Esophagus squamous epithelium (tissue), 5 donors: ENCODE results near the gene CACNA2D3. TPM values are rescaled to one million over a fixed set of nuclear protein-coding genes. Genes with fewer than 3 reads are reported as not detected.

ENCODE experiments used
- DNase-seq: peaks from one replicate; lab custom pipeline; 2025; lab: John Stamatoyannopoulos, UW
- H3K27ac ChIP-seq, 4 donors: fragments of 200-600 bp; sonication (generic); one replicate each; pipeline ENCODE4 v1.5.1; 2016 to 2019; ENCODE audit warnings: mild to moderate bottlenecking in 1 of 4
- H3K27me3 ChIP-seq, 4 donors: fragments of 200-600 bp; sonication (generic); 1 replicate in 3 of 4; 2 replicates in 1 of 4; pipeline versions ENCODE4 v1.5.1 to v1.6.0; 2017 to 2021; ENCODE audit warnings: antibody characterized with exemption in 1 of 4
- H3K36me3 ChIP-seq, 3 donors: fragments of 200-600 bp; sonication (generic); one replicate each; pipeline ENCODE4 v1.5.1; 2016 to 2019
- H3K4me1 ChIP-seq, 3 donors: fragments of 200-600 bp; sonication (generic); one replicate each; pipeline ENCODE4 v1.5.1; 2017 to 2019
- H3K4me3 ChIP-seq, 4 donors: fragments of 200-600 bp; sonication (generic); 1 replicate in 3 of 4; 2 replicates in 1 of 4; pipeline ENCODE4 v1.5.1; 2016 to 2019; ENCODE audit warnings: mild to moderate bottlenecking in 2 of 4, moderate library complexity in 1 of 4
- H3K9me3 ChIP-seq, 3 donors: fragments of 200-600 bp; sonication (generic); one replicate each; pipeline ENCODE4 v1.5.1; 2016 to 2019
- POLR2A ChIP-seq, 4 donors: fragments of 450-650 bp; IDR thresholded peaks; one replicate each; pipeline ENCODE4 v1.6.1; 2017; ENCODE audit warnings: antibody characterized with exemption in 4 of 4, mild to moderate bottlenecking in 4 of 4, moderate library complexity in 3 of 4
- WGBS, 2 donors: methylation state at CpG; one replicate each; pipeline ENCODE4 v1.1.5; 2018; 5-methylcytosine and 5-hydroxymethylcytosine counted together
- intact Hi-C: fragments of 100-400 bp; cut with DNase I; formaldehyde crosslinking; loops from one replicate; pipeline ENCODE4 v1.15.0; 2022
- total RNA-seq, 4 donors: library from RNA; depleted of rRNA; stranded (reverse); fragments of >200 nt; gene quantifications; one replicate each; pipeline ENCODE4 v1.1.0, GENCODE V29; 2016
- TF ChIP-seq, protein P1 (sequence below), 6 experiments: fragments of 450-650 bp in 4 of 6; fragments of 200-600 bp in 2 of 6; sonication (generic) in 2 of 6; IDR thresholded peaks; one replicate each; pipeline ENCODE4 v1.5.1; 2016 to 2019; ENCODE audit warnings: antibody characterized with exemption in 6 of 6, mild to moderate bottlenecking in 4 of 6, moderate library complexity in 4 of 6
- donor health status: DM: yes; HTN: yes; CAD: no.

Gene CACNA2D3
- total RNA-seq, 4 donors from 2014 or later: 1.2 to 7.1 (median 5.1) TPM

DNA sequence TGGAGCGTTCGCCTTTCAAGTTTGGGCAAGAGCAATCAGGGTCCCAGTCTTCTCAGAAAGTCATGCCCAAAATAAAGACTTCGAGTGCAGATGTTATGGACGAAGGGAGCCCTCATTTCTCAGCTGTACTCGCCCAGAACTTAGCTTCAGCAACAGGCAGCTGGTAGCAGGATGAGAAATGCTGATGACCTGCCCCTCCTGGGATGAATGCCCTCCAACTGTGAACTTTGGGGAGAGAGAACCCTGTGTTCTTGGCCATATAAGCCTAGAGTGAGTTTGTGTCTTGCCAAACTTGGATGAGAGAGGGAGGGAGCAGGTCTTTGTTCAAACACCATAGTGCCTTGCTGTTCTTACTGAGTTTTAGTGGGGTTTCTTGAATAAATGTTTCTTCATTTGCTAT lies 405.2 kb downstream of the CACNA2D3 start:
- intact Hi-C loops: no loop called here
- 76 to 85% methylated on average over 3 to 4 of the region's 5 CpGs for WGBS, 2 donors
- Histone ChIP-seq H3K27ac (no peak overlapping the region), H3K36me3 (no peaks in the 10 kb centered on the region), H3K4me3 (no peak overlapping the region), H3K27me3 (no peaks in the 10 kb centered on the region), H3K4me1 (peaks cover 0 to 8% (median 0%) of the 10 kb centered on the region in 3 donors), H3K9me3 (peaks cover 0 to 17% (median 3%) of the 10 kb centered on the region in 3 donors)
- TF ChIP-seq, protein P1, sequence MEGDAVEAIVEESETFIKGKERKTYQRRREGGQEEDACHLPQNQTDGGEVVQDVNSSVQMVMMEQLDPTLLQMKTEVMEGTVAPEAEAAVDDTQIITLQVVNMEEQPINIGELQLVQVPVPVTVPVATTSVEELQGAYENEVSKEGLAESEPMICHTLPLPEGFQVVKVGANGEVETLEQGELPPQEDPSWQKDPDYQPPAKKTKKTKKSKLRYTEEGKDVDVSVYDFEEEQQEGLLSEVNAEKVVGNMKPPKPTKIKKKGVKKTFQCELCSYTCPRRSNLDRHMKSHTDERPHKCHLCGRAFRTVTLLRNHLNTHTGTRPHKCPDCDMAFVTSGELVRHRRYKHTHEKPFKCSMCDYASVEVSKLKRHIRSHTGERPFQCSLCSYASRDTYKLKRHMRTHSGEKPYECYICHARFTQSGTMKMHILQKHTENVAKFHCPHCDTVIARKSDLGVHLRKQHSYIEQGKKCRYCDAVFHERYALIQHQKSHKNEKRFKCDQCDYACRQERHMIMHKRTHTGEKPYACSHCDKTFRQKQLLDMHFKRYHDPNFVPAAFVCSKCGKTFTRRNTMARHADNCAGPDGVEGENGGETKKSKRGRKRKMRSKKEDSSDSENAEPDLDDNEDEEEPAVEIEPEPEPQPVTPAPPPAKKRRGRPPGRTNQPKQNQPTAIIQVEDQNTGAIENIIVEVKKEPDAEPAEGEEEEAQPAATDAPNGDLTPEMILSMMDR (IDR thresholded peaks at IDR 0.05): no peak
- no peak for TF ChIP-seq POLR2A (IDR thresholded peaks at IDR 0.05)
- no peak for DNase-seq

DNA sequence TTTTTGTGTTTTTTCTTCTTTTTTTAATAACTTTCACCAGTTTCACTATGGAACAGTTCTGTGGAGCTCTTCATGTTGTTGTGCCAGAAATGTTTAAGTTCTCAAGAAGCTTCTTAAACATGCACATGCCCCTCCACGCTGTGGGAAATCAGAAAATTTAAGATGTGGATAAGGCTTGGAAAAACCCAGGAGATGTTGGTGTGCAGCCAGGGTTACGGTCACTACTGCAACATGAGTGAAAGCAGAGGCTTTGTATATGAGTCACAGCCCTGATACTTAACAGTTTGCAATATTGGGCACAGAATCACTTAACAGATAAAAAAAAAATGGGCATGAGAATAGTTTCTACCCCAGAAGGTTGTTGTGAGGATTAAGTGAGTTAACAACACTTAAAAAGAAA lies 405.6 kb downstream of the CACNA2D3 start:
- H3K27ac ChIP-seq: no peak overlapping the region
- H3K9me3 ChIP-seq: peaks cover 0 to 17% (median 3%) of the 10 kb centered on the region in 3 donors
- 41 to 43% methylated on average over 2 of the region's 2 CpGs for WGBS, 2 donors
- no peaks in the 10 kb centered on the region for H3K27me3 ChIP-seq
- intact Hi-C loops: no loop called here
- no peak for DNase-seq
- TF ChIP-seq, protein P1 (IDR thresholded peaks at IDR 0.05): no peak
- TF ChIP-seq POLR2A (IDR thresholded peaks at IDR 0.05): no peak
- no peaks in the 10 kb centered on the region for H3K36me3 ChIP-seq
- no peak overlapping the region for H3K4me3 ChIP-seq
- H3K4me1 ChIP-seq: peaks cover 0 to 8% (median 0%) of the 10 kb centered on the region in 3 donors

DNA sequence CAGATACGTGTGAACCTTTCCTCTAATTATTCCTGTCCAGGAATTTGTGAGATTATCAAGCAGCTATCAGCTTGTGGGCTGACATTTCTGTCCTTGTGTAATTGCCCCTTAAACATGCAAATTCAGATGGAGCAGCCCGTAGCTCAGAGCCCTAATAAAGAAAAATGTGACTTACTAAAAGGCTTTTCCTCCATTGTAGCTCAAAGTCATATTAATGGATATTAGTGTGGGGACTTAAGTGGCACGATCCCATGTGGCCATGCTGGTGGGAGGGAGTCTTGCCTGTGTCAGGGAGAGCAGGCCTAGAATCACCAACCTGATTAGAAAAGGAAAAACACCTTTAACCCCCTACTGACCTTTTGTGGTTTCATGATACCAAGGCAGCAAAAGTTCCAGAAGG lies 406.3 kb downstream of the CACNA2D3 start:
- WGBS, 2 donors: 69 to 73% methylated on average over 3 of the region's 3 CpGs
- Histone ChIP-seq H3K27me3 (no peaks in the 10 kb centered on the region), H3K4me1 (peaks cover 0 to 8% (median 0%) of the 10 kb centered on the region in 3 donors), H3K4me3 (no peak overlapping the region), H3K9me3 (peaks cover 0 to 17% (median 3%) of the 10 kb centered on the region in 3 donors), H3K36me3 (no peaks in the 10 kb centered on the region), H3K27ac (no peak overlapping the region)
- TF ChIP-seq, protein P1 (IDR thresholded peaks at IDR 0.05): no peak
- TF ChIP-seq POLR2A (IDR thresholded peaks at IDR 0.05): no peak
- intact Hi-C loops: no loop called here
- no peak for DNase-seq

DNA sequence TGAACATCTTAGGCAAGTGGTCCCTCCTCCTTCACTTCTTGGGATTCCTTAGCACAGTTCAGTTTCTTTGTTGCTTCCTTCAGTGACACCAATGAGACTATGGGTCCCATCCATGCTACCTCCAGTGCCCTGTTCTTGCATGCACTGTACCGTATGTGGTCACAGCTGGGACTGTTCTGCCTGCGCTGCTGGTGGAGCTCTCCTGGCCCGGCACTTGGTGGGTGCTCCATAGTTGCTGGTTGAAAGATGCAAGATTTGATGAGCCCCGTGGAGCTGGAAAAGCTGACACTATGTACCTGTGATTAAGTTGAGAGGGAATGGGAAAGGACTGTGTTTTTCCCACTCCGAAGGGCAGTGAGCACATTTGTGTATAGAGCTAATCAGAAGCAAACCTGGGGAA lies 407.7 kb downstream of the CACNA2D3 start:
- no peak for DNase-seq
- no peak overlapping the region for H3K27ac ChIP-seq
- H3K27me3 ChIP-seq: no peaks in the 10 kb centered on the region
- WGBS, 2 donors: 50 to 97% methylated on average over 1 to 3 of the region's 5 CpGs
- H3K4me1 ChIP-seq: peaks cover 0 to 8% (median 0%) of the 10 kb centered on the region in 3 donors
- H3K36me3 ChIP-seq: no peaks in the 10 kb centered on the region
- H3K4me3 ChIP-seq: no peak overlapping the region
- no peak for TF ChIP-seq POLR2A (IDR thresholded peaks at IDR 0.05)
- TF ChIP-seq, protein P1 (IDR thresholded peaks at IDR 0.05): no peak
- intact Hi-C loops: no loop called here
- H3K9me3 ChIP-seq: peaks cover 0 to 16% (median 3%) of the 10 kb centered on the region in 3 donors

DNA sequence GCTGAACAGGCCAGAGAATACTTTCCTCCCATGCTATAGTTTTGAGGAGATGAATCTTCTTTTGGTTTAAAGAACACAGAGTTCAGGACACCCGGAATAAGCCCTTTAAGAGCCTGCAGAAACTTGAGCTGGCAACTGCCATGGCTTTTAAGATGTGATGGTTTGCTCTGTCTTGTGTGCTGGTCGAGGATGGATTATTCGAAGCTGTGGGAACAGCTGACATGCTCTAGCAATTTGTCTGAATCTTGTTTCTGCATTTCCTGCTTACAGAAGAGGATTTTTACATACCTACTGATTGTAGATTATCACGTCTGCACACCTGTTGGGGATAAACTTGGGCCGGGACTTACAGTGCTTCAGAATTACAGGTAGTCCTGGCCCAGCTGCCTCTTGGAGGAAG lies 408.6 kb downstream of the CACNA2D3 start:
- Histone ChIP-seq H3K36me3 (no peaks in the 10 kb centered on the region), H3K4me3 (no peak overlapping the region), H3K27ac (no peak overlapping the region), H3K27me3 (no peaks in the 10 kb centered on the region), H3K9me3 (peaks cover 0 to 9% (median 3%) of the 10 kb centered on the region in 3 donors), H3K4me1 (peaks cover 0 to 8% (median 0%) of the 10 kb centered on the region in 3 donors)
- intact Hi-C loops: no loop called here
- 39 to 64% methylated on average over 5 of the region's 5 CpGs for WGBS, 2 donors
- no peak for DNase-seq
- no peak for TF ChIP-seq POLR2A (IDR thresholded peaks at IDR 0.05)
- TF ChIP-seq, protein P1 (IDR thresholded peaks at IDR 0.05): no peak
